Progenitor cell of endocrine pancreas (in vitro differentiated cells): Measurements from ENCODE around the gene GALNTL6. TPM values are rescaled to one million over a fixed set of nuclear protein-coding genes. Genes with fewer than 3 reads are reported as not detected.
A peak's percentile ranks its signal among the peaks of the same experiment; 100 is the strongest.

Experiments used
- DNase-seq: peaks from one replicate; pipeline ENCODE4 v3.0.0; 2021; ENCODE audit warnings: low spot score; ENCODE audit not compliant: unreplicated experiment
- H3K27ac Mint-ChIP-seq: 2 replicates; pipeline ENCODE4 v1.8.0; 2021; ENCODE audit warnings: mild to moderate bottlenecking, moderate library complexity, mixed read lengths
- H3K27me3 Mint-ChIP-seq: 2 replicates; pipeline ENCODE4 v1.8.0; 2021; ENCODE audit warnings: mixed read lengths
- H3K36me3 Mint-ChIP-seq: 2 replicates; pipeline ENCODE4 v1.8.0; 2022; ENCODE audit warnings: mixed read lengths; ENCODE audit not compliant: insufficient read depth
- H3K4me1 Mint-ChIP-seq: 2 replicates; pipeline ENCODE4 v1.8.0; 2021; ENCODE audit warnings: low read depth, mixed read lengths
- H3K4me3 Mint-ChIP-seq: 2 replicates; pipeline ENCODE4 v1.8.0; 2021; ENCODE audit warnings: low read depth, mild to moderate bottlenecking, moderate library complexity, mixed read lengths
- H3K9me3 Mint-ChIP-seq: 2 replicates; pipeline ENCODE4 v1.8.0; 2021; ENCODE audit warnings: low read depth, mixed read lengths
- total RNA-seq: library from RNA; stranded (reverse); gene quantifications from 2 replicates; pipeline ENCODE4 v1.2.1, GENCODE V29; 2021
- TF ChIP-seq, protein P1 (sequence below): fragments of 200-600 bp; sonication (generic); IDR thresholded peaks from one replicate; pipeline ENCODE4 v1.5.0; 2021; ENCODE audit warnings: antibody characterized with exemption, mild to moderate bottlenecking; ENCODE audit not compliant: unreplicated experiment

Gene GALNTL6
- total RNA-seq, 1 donor from 2014 or later: 0.14 TPM

DNA sequence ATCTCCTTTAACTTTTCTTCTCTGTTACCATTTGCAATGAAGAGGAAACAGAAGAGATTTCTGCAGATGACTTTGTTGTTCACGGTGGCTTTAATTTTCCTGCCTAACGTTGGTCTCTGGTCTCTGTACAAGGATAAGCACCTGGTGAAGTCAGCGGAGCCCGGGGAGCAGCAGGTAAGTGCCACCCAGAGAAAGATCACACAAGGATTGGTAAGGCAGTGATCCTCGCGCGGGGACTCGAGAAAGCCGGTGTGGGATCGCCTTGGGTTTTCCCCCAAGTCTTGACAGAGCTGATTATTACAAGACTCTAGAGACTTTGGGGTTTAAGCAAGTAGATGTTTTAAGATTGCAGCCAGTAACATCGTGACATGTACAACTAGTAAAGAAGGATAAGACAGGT, 1.3 kb downstream of the GALNTL6 start:
- TF ChIP-seq, protein P1, sequence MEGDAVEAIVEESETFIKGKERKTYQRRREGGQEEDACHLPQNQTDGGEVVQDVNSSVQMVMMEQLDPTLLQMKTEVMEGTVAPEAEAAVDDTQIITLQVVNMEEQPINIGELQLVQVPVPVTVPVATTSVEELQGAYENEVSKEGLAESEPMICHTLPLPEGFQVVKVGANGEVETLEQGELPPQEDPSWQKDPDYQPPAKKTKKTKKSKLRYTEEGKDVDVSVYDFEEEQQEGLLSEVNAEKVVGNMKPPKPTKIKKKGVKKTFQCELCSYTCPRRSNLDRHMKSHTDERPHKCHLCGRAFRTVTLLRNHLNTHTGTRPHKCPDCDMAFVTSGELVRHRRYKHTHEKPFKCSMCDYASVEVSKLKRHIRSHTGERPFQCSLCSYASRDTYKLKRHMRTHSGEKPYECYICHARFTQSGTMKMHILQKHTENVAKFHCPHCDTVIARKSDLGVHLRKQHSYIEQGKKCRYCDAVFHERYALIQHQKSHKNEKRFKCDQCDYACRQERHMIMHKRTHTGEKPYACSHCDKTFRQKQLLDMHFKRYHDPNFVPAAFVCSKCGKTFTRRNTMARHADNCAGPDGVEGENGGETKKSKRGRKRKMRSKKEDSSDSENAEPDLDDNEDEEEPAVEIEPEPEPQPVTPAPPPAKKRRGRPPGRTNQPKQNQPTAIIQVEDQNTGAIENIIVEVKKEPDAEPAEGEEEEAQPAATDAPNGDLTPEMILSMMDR: no peak
- Mint-ChIP-seq H3K4me3 (peak overlapping the region; percentile 79), H3K36me3 (no peaks in the 10 kb centered on the region), H3K9me3 (no peaks in the 10 kb centered on the region), H3K27me3 (peaks cover 50% of the 10 kb centered on the region), H3K27ac (no peak overlapping the region), H3K4me1 (peaks cover 11% of the 10 kb centered on the region)
- no peak for DNase-seq

DNA sequence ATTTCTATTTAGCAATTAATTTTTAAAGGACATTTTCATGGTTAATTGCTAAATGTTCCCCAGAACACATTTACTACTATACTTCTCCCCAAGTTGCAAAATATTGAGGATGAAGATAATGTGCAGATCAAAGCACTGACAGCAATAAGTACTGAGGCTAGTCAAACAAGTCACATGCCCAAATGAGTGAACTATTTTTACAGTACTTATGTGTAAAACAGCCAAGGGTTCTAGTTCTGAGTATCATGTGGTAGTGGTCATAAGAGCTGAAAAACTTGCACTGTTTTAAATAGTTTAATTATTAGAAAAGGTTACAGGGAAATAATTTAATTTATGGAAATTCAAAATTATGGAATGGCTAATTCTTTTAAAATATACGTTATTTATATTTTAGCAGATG, 3.8 kb downstream of the GALNTL6 start:
- no peak overlapping the region for H3K27ac Mint-ChIP-seq
- H3K36me3 Mint-ChIP-seq: no peaks in the 10 kb centered on the region
- peaks cover 11% of the 10 kb centered on the region for H3K4me1 Mint-ChIP-seq
- peaks cover 34% of the 10 kb centered on the region for H3K27me3 Mint-ChIP-seq
- no peak for DNase-seq
- no peak overlapping the region for H3K4me3 Mint-ChIP-seq
- TF ChIP-seq, protein P1: no peak
- H3K9me3 Mint-ChIP-seq: no peaks in the 10 kb centered on the region

DNA sequence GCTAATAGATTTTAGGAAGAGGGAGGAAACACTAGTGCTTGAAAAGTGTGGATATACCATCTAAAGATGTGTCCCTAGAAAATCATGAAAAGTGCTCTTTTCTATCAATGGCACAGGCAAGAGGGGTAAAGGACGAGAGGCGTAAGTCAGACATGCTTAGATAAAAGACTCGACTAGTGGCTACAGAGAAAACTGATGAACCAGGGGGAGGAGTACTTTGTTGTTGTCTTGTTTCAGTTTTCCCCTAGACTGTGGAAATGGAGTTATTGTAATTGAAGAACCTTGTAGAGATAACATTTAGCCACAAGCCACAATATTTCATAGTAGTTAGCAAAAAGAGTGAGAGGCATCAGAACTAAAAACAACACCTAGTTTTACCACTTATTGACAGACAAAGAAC, 21.4 kb downstream of the GALNTL6 start:
- DNase-seq: no peak
- H3K4me3 Mint-ChIP-seq: no peak overlapping the region
- peaks cover 4% of the 10 kb centered on the region for H3K9me3 Mint-ChIP-seq
- no peaks in the 10 kb centered on the region for H3K36me3 Mint-ChIP-seq
- no peaks in the 10 kb centered on the region for H3K27me3 Mint-ChIP-seq
- H3K4me1 Mint-ChIP-seq: no peaks in the 10 kb centered on the region
- TF ChIP-seq, protein P1: no peak
- H3K27ac Mint-ChIP-seq: no peak overlapping the region

DNA sequence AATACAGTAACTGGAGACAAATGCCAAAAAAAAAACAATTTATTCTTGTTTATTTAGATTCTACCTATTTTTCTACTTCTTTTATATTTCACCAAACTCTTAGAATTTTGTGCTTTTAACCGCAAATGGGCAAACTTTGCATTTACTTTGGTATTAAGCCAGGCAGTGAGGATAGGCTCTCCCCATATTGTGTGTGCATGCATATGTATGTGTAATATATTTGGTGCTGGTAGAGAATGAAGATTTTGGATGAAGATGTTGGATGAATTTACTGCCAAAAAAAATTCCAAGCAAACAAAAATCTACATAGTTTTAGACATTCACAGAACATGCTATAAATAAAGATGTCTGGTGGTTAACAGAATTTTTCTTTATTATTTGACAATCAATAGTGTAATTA, 30.3 kb downstream of the GALNTL6 start:
- Mint-ChIP-seq H3K4me1 (no peaks in the 10 kb centered on the region), H3K36me3 (no peaks in the 10 kb centered on the region), H3K9me3 (peaks cover 3% of the 10 kb centered on the region), H3K27ac (no peak overlapping the region), H3K4me3 (no peak overlapping the region), H3K27me3 (peaks cover 3% of the 10 kb centered on the region)
- no peak for DNase-seq
- TF ChIP-seq, protein P1: no peak

DNA sequence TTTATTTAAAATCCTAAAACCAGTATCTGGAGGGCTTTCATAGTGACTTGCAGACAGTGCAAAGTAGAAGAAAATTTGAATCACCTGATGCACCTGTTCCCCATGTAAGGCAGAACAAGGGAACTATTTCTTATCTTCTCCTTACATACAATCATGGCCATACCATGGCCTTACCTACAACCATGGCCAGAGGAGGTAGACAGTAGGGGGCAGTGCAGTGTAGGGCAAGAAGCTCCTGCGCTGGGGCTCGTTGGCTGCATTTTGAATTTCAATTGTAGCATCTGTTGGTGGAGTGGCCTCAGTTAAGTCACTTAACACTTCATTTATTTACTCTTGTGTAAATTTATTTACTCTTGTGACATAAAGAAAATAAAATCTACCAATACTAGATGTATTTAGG, 33.0 kb downstream of the GALNTL6 start:
- peak; percentile 43 for DNase-seq
- Mint-ChIP-seq H3K4me1 (no peaks in the 10 kb centered on the region), H3K36me3 (no peaks in the 10 kb centered on the region), H3K27me3 (peaks cover 3% of the 10 kb centered on the region), H3K9me3 (peaks cover 3% of the 10 kb centered on the region), H3K27ac (no peak overlapping the region), H3K4me3 (no peak overlapping the region)
- TF ChIP-seq, protein P1: peak; percentile 79
